ENCODE results near the gene HLA-DOB.

- TF ChIP-seq CTCF (IDR thresholded peaks at IDR 0.05) (peak in 4 of 6 experiments; percentile 31 to 35 (median 34)), POLR2A (IDR thresholded peaks at IDR 0.05) (peak in 1 of 2 donors; percentile 81)
Measured at GRCh38 chr6:32843979-32844838, 27.4 kb upstream of the HLA-DOB start, which contains the start of gene PSMB8.
